ENCODE measurements around the gene DLG2.
"Not testable (repeated sequence)": the region's sequence is repeated elsewhere in the genome, so short reads cannot be mapped to it uniquely, and the experiment has no call there.

DLG2 gene

DNA sequence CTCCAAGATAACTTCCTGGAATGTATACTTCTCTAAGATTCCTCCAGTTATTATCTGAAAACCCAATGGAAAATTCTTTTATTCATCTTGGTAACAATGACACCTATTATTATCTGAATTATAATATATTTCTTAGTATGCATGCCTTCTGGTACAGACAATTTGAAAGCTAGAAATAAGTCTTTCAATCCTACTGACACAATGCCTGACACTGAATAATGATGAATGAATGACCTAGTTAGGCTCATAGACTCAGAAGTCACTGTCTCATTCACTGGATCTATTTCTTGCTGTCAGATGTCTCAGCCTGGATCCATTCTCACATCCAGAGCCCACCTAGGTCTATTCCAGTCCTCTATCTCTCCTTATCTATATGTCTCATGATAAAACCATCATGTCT is 1214.3 kb downstream of the DLG2 start:
- DNase-seq = no peak

DNA sequence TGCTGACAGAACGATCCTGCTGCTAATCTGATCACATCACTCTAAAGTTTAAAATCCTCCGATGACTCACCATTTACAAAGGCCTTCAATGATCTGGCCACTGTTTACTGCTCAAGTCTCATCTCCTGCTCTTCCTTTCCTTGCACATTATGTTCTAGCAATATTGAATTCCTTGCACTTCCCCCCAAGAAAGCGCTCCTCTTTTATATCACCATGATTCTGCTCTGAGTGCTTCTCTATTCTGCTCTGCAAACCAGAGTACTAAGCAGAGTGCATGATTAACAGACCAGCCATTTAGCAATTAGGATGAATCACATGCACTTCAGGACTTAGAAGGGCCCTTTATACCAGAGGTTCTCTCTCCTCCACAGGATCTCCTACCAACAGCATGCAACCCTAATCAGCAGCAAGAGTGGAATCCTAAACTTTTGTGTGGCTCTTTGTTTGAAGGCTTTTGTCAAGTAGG is 1218.2 kb downstream of the DLG2 start:
- no peak for DNase-seq

DNA sequence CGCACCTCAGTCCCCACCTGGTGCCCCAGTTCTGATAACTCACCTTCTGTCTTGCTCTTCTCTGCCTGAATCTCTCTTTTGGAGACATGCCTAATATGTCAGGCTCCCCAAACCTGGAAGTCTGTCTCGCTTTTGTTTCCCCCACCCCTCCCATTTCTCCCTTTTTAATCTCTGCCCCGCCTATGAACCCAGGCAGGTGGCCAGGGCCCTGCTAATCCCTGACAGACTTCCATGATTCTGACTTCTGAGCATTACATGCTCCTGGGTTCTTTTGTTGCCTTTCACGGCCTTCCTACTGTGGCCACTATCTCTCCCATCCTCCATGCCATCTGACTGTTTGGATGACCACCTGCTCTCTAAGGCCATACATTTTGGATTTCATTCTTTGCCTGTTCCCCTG is 1220.1 kb downstream of the DLG2 start:
- no peak for DNase-seq

DNA sequence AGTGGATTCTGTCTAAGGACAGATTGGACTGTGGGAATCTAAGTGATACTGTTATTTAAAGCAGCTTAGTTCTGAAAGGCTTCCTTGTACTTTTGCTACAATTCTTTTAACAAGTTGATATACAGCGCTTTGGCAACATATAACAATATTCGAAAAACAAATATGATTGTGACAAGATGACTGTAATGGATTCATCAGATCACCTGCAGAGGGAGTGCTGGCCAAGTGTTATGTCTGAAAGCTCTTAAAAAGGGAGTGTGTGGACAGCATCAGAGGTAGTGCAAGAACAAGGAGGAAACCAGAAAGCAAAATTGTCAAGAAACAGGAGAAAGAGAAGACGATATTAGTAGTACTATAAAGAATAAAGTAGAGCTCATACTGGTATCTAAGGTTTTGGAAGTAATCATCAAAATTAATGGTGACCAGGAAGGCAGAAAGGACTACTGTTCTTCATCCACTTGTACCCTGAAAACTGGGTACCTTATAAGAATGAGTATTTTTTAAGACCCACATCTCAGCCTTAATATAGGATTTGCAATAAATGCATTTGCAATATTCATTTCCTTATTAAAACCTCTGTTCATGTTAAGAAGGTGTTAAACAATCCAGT is 1229.0 kb downstream of the DLG2 start:
- no peak for DNase-seq

DNA sequence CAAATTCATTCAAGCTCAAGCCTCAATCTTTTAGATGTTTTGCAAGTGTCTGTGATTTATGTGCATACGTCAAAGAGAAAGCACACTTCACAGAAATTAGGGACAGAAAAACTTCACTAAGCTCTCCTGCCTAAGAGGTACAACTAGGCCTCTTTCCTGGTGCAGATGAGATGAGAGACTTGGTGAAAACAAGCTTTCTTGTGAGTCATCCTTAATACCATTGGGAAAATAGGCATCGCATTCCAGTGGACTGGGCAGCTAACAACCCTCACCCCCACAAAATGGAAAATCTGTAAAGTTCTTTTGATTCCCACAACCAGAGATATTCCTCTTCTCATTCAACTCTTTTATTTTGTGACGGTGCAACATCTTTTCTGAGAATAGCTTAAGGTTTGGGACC is 1230.6 kb downstream of the DLG2 start:
- DNase-seq = no peak

DNA sequence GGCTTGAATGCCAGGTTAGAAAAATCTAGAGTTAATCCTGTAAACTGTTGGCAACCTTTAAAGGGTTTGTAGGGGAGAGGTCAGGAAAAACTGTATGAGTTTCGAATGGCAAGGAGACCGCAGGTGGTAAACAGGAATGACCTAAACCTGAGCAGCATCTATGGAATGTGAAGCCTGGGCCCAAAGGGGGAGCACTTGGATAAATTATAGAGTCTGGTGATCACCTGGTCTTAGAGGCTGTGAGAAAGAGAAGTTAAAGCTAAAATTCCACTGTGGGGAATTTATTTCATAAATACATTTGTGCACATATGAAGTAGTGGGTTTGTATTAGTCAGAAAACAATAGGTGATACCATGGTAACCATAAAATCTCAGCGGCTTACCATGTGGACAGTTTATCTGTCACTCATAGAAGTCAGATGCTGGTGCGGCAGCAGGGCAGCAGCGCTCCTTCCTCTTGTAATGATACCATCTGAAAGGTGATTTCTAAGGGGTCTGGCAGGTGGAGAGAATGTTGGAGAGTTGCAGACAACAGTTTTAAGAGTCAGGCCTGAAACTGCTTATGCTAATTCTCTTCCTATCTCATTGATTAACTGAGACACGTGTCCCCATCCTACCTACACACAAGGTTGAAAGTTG is 1236.6 kb downstream of the DLG2 start:
- no peak for DNase-seq

DNA sequence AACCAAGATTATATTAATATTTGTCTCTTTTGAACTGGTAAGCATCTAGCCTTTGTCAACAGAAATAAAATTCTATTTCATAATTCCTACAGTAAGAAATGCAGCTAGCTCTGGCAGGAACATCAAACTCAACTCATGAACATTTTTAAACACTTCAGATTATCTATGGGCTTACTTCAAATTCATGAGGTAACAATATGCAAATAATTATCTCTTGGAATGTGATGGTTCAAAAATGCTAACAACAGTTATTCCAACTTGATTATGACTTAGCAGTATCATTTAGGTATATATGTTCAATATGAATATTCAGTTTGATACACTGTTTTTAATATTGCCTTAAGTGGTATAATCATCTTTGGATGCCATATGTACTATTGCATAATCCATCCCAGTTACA is 1237.4 kb downstream of the DLG2 start:
- DNase-seq = no peak

DNA sequence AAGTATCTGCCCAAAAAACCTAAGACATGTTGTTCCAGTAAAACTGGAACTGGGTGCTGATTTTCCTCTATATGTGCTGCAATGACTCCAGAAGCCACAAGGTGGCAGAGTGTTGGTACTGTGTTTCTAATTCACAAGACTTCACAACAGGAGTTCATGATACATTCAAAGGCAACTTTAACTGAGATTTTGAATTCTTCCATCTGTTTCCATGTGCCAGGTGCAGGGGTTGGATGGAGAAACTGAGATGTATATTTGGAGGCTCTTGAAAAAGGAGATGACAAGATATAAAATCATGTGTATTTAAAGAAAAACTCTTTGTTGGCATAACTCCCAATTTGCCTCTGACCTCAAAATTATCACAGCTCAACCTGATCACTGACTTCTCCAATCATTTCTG is 1242.4 kb downstream of the DLG2 start:
- DNase-seq = no peak

DNA sequence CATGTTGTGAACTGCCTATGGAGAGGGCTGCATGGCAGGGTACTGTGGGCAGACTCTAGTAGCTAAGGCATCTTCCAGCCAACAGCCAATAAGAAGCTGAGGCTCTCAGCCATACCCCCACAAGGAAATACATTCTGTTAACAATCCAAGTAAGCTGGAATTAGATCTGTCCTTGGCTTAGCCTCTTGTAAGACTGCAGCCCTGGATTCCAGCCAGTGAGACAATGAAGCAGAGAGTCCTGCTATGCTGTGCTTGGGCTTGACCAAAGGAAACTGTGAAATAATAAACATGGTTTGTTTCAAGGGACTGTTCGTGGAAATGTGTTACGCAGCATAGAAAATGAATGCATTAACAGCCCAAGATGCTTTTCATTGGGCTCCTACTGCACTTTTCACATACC is 1243.6 kb downstream of the DLG2 start:
- peak; percentile 22 for DNase-seq

DNA sequence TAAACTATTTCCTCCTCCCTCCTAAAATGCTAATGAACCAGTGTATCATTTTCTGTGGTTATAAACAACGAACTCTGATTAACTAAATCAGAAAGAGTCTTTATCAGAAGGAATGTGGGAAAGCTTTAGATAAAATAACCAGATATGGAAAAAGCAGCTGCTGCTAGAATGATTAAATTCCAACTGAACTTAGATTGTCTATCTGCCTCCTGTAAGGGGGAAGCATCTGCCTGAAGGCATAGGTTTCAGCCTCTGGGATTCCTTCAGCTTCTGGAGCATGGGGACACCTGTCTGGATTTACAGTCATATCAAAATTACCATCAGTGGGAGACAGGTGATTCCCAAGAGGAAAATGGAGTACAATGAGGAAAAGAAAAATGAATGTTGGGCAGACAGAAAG is 1245.5 kb downstream of the DLG2 start:
- no peak for DNase-seq

DNA sequence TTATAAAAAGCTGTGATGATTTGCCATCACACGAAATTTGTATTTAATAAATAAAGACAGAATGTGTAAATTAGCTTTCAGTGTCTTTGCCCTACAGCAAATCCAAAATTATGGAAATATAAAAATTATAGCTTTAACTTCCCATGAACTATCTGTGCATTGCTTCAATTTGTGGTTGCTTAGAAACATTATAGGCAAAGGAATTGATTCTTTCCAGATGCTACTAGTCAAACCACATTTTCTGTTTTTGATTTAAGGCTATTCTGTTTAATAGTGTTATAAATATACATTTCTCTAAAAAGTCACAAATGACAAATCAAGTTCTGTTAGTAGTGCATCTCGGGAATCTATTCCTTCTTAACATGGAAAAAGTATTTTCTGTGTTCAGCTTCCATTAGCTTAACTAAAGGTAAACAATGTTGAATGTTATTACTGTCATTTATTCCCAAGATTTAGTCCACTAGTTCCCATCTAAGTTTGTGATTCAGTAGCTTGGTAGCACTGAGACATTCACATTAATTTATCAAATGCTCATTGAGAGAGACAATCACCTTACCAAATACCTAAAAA is 1254.7 kb downstream of the DLG2 start:
- no peak for DNase-seq

DNA sequence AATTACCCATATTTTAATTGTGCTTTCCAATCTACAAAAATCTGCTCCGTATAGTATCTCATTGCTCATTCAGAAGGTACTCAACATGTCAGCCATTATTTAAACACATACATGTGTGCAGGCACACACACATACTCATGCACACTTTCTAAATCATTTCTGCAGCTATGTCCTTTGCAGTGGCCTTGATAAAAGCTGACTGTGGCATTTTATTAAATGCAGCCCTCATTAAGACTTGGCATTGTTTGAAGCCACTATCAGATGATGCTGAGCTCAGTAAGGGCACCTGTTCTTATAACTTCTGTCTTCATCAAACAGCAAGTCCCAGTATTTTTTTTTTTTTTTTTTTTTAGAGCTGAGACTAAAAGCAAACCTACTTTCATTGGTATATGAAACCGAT is 1269.1 kb downstream of the DLG2 start:
- DNase-seq = no peak

DNA sequence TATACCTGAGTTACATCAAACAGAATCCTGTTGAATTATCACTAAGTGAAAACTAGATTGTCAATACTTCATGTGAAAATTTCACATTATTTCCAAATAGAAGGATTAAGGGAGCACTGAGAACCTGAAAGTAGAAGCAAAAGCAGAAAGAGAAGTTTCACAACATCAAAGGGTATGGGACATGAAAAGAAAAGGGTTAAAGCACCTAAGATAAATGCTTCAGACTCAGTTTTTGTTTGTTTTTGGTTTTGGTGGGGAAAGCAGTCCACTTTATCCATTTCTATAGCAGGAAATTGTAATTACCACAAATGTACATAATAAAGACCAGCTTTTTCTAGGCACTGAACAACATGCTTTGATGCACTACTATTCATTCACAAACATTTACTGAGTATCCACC is 1271.2 kb downstream of the DLG2 start:
- DNase-seq = no peak

DNA sequence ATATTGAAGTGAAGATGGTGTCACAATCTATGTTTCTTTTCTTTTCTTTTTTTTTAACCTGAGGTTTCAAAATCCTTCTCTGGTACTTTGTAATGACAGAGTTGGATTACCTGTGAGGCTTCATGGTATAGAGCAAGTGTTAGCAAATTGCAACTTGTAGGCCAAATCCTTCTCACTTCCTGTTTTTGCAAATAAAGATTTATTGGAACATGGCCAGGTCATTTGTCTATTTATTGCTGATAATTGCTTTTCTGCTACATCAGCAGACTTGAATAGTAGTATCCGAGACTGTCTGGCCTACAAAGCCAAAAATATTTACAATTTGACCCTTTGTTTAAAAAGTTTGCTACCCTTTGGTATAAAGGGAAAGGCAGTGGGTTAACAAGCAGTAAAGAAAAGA is 1281.5 kb downstream of the DLG2 start:
- no peak for DNase-seq

DNA sequence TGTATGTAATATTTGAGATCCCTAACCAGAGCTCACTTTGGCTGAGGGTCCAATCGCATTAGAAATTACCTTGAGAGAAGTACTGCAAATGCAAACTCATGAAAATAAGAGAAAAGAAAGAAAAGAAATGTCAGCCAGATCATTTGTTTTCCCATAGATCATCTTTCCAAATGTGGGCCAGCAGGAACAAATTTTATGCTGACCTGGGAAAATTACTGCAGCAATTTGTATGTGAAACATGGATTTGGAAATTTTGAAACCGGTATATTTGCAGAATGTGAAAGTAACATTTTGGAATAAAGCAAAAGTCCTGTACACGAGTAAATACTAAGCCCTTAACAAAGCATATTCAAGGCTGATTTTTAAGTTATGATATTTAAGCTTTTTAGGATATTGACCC is 1282.1 kb downstream of the DLG2 start:
- DNase-seq = no peak

DNA sequence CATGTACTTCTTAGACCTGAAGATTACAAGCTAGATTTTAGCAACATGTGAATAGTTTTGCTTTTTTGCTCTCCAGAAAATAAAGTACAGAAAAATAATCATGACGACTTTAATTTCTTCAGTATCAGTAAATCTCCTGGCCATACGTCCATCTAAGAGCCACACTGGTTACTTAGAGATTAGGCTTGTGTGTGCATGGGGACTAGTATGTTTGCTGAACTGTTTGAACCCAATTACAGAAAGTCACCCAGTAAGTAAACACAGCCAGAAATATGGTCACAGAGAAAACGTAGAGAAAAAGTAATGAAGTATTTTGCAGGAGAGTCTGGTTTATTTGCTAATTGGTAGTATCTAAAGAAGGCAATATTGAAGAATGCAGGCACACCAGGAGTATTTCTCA is 1287.3 kb downstream of the DLG2 start:
- DNase-seq = no peak

DNA sequence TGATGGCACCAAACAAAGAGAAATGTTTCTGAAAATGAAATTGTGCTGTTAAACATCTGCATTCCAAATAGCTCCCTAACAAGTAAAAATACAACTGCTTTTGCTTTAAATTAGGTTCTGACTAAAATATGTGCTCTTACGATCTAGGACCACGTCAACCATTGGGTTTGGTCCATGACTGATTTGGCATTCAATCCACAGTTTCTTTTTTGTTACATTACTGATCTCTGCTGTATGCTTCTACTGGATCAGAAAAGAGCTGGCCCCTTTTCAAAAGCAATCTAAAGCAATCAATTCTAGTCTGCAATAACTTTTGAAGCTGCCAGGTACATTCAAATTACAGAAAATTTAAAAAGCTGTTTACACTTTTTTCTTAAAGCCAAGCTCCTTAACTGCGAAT is 1293.9 kb downstream of the DLG2 start:
- peak; percentile 27 for DNase-seq

DNA sequence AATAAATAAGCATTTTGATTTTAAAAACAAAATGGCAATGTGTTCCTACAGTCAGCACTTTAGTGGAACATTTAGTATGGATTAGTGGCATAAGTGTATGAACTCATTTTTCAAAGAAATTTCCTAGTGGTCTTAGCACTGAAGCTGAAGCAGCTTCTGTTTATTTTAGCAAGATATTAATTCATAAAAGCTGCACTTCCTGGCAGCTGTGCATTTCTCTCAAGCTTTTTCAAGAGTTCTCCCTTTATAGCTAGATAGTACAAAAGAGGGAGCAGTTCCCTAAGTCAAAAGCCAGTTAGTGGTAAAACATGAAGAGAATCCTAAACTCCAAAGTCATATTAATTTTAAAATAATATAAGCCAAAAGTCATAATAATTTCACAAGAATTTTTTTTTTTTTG is 1304.9 kb downstream of the DLG2 start:
- no peak for DNase-seq

DNA sequence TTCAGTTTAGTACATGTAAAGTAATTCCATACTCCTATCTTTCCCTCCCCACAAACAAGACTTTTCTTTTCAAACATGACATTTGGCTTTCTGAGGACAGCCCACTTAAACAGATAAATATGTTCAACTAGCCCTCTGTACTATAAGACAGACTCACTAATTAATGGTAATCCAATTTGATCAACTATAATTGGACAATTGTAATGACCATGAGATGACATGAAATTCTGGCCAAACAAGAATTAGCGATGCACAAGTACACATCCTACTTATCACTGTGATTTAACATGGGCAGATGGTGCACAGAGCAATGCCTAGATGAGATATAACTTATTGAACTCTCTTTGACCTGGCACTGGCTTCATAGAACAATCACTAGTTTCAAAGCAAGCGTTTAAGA is 1307.3 kb downstream of the DLG2 start:
- no peak for DNase-seq

DNA sequence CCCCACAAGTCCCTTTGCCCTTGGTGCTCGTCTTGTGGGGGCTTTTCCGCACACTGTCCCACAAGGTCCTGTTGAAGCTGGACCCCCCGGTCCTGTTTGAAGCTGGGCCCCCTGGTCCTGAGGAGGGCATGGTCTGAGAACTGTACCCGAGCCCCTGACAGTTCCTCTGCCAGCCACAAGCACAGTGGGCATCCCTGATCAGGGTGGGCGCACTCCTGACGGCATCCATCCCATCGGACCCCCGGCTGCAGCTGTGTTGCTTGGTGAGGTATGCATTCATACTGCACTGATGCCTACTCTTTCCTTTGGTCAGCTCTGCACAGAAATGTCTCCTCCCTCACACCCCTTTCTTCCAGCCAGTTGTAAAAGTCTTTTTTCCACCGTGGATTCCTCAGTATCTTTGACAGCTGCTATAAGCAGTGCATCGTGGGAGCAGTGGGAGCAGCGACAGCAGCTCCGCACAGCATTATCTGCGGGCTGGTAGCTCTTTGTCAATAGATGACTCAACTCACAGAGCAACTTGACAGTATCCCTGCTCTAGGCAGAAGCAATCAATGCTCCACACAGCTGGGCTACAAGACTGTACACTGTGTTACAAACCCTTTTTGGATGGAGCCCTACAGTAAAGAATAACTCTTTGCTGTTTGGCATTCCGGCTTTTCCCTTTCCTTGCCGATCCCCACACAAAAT is 1310.1 kb downstream of the DLG2 start:
- DNase-seq = peak; percentile 30

DNA sequence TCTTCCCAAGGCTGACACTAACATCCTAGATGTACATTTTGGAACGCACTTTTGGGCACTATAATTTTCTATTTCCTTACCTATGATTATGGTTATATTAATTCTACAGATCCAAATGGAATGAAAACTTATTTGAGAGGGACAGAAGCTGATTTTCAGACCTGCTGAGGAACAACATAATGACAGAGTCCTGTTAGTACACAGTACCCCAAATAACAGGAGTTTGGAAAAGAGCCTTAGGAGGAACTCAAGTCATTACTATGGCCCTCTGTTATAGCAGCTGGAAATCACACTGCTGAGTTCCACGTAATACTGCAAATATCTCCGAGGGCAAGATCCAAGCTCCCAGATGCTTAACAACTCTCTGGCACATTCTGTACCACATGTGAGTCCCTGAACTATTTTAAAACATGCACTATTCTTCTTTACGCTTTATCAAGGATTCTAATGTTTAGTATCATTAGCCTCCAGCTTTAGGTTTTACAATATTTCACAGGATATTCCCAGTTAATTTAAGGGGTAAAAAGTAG is 1313.2 kb downstream of the DLG2 start:
- DNase-seq = no peak

DNA sequence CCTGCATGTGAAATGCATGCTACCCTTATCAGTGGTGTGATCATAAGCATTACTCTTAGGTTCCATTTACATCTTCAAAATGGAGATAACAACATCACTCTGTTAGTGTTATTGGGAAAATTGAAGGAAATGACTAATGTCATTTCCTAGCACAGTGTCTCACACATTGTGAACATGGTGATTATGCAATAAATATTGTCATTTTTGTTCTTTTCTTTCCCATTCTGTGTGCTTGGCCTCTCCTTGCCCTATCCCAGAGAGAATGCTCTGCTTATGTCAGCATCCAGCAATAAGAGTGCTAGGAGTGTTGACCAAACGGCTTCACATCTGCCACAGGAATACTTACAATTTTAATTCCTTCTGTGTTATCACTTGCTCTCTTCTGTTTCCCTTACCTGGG is 1316.9 kb downstream of the DLG2 start:
- no peak for DNase-seq

DNA sequence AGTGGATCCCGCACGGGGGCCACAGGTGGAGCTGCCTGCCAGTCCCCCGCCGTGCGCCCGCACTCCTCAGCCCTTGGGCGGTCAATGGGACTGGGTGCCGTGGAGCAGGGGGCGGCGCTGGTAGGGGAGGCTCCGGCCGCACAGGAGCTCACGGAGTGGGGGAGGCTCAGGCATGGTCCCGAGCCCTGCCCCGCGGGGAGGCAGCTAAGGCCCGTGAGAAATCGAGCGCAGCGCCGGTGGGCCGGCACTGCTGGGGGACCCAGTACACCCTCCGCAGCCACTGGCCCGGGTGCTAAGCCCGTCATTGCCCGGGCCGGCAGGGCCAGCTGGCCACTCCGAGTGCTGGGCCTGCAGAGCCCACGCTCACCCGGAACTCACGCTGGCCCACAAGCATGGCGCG is 1318.7 kb downstream of the DLG2 start:
- DNase-seq = not testable (repeated sequence)

DNA sequence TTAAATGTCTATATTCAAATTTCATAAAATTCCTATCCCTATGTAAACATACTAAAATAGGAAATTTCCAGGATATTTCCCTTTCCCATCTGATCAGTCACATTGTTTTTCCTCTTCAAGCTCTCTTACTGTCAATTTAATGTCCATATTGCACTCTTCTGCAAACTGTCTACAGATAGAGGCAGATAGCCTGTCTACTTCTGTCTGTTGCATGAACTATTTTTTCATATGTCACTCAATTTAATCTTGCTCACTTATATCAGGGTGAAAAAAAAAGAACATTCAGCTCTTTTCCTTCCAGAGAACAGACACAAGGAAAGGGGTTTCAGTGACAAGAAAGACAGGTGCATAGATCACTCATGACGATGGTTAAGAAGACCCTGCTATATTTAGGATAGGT is 1327.1 kb downstream of the DLG2 start:
- DNase-seq = no peak
